Measurements from ENCODE around the gene CACNG6.

- TF ChIP-seq CTCF (IDR thresholded peaks at IDR 0.05), result peak; percentile 41 to 53 (median 48)
- TF ChIP-seq POLR2A (IDR thresholded peaks at IDR 0.05), result no peak
Observed at GRCh38 chr19:54029930-54030490, 38.6 kb downstream of the CACNG6 start.
